Fibroblast of pulmonary artery (primary cell): ENCODE data around the gene MRPS16.
A peak's percentile ranks its signal among the peaks of the same experiment; 100 is the strongest.

Source experiments
- DNase-seq: peaks from one replicate; pipeline ENCODE4 v3.0.0-alpha.2; 2010; ENCODE audit warnings: low read depth
- H3K4me3 ChIP-seq: replicated peaks from 2 replicates; pipeline ENCODE4 v1.5.1; 2011; ENCODE audit warnings: low read depth, mild to moderate bottlenecking, control low read depth, low read length, moderate library complexity
- CTCF ChIP-seq: IDR thresholded peaks from 2 replicates; pipeline ENCODE4 v1.5.1; 2011; ENCODE audit warnings: mild to moderate bottlenecking, control low read depth, low read length, inconsistent platforms; ENCODE audit errors: missing control alignments

MRPS16 gene

DNA sequence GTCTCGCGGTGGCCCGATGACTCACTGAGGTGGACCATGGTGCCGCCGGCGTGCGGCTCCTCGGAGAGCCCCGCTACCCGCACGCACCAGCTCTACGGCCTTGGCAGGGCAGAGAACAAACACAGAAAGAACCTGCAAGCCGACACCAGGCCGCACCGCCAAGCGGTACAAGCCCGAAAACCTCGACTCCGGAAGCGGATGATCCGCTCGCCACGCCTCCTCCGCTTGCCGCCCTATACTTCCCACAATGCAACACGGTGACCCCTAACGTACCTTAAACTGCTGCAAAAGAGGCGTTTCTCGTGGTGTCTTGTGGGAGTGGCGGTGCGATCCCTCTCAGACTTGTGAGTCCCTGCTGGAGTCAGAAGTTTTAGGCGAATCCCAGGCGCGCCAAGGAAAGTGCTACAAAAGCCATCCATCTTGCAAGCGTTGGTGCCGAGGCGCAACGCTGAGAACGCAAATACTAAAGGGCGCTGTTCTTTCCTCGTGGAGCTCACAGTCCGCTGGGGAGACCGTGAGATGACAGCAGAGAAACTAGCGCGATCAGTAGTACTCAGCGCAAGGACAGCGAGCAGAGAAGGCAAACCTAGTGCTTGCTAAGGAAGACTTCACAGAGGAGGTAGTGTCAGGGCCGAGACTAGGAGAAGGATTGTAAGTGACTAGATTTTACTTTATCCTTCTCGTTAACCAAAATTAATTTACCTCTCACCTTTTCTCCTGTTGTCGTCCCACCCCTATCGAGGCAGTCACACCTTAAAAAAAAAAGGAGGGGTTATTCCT, at the start of gene MRPS16:
Gene MRPS16 (minus strand): TSS at position 200 of the 780 bp plus-strand sequence. CDS start 162 bp downstream, at position 38.
- DNase-seq = peak; percentile 98
- no peak for TF ChIP-seq CTCF
- H3K4me3 ChIP-seq = peak within 1 kb of the TSS; percentile 98

- no peak for DNase-seq
- no peak overlapping the region for H3K4me3 ChIP-seq
- TF ChIP-seq CTCF = no peak
These were observed 44.5 kb upstream of the MRPS16 start for GRCh38 chr10:73296946-73297345.

DNA sequence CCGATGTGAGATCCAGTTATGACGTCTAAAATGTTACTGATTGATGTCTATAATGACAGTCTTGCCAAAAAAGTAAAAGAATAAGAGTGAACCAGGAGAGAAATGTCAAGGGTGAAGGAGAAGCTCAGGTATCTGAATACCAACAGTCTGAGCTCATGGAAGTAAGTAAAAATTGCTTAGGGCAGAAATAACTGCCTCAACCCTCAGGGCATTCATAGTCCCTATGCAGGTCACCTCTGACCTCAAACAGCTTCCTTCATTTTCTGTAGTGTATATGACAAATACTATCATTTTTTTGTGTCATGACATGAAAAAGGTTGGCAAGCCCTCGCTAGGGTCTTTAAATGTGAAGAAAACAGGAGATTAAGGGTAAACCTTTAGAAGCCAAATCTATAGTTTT, 41.0 kb upstream of the MRPS16 start:
- DNase-seq = no peak
- TF ChIP-seq CTCF = no peak
- no peak overlapping the region for H3K4me3 ChIP-seq

DNA sequence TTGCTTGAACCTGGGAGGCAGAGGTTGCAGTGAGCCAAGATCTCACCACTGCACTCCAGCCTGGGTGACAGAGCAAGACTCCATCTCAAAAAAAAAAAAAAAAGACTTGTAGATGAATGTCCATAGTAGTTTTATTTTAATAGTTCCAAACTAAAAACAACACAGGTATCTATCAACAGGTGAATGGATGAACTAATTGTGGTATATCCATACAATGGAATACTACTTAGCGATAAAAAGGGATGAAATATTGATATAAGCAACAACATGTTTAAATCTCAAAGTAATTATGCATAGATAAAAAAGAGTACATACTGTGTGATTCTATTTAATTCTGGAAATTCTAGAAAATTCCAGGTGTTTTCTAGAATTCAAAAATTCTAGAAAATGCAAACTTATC, 37.5 kb upstream of the MRPS16 start:
- TF ChIP-seq CTCF = no peak
- DNase-seq = no peak
- no peak overlapping the region for H3K4me3 ChIP-seq

DNA sequence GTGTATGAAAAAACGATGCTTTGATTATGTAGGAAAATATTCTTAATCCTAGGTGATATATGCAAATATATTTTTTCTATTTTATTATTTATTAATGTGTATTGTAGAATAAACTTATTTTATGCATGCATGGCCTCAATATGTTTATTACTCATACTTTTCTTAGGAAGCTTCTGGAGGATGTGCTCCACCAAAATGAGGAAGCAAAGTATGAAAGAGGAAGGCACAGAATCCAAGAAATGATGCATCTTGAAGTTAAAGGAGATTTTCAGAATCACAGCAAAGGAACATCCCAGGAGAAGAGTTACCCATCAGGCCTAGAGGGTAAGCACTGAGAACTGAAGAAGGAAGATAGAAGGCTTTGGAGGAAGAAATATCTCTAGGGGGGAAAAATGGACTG, 35.0 kb upstream of the MRPS16 start:
- no peak for TF ChIP-seq CTCF
- H3K4me3 ChIP-seq = no peak overlapping the region
- DNase-seq = no peak

DNA sequence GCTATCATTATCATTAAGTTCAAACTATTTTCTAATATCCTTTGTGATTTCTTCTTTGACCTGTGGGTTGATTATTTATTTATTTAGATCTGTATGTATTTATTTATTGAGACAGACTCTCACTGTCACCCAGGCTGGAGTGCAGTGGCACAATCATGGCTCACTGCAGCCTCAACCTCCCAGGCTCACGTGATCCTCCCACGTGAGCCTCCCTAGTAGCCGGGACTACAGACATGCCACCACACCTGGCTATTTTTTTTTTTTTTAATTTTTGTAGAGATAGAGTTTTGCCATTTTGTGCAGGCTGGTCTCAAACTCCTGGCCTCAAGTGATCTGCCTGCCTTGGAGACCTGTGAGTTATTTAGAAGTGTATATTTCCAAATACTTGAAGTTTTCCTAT, 28.7 kb upstream of the MRPS16 start:
- no peak for DNase-seq
- no peak for TF ChIP-seq CTCF
- no peak overlapping the region for H3K4me3 ChIP-seq

GRCh38 chr10:73264423-73264822, 12.0 kb upstream of the MRPS16 start:
- no peak for TF ChIP-seq CTCF
- DNase-seq = no peak
- no peak overlapping the region for H3K4me3 ChIP-seq
